ENCODE measurements around the gene TAC4. TPM values are rescaled to one million over a fixed set of nuclear protein-coding genes. Genes with fewer than 3 reads are reported as not detected.
A peak's percentile ranks its signal among the peaks of the same experiment; 100 is the strongest.
"Not testable (repeated sequence)": the region's sequence is repeated elsewhere in the genome, so short reads cannot be mapped to it uniquely, and the experiment has no call there.

The TAC4 gene
- polyA plus RNA-seq, 3 donors from 2014 or later = not detected

- H3K9me3 Mint-ChIP-seq = no peaks in the 10 kb centered on the region
- no peak for DNase-seq
- peaks cover 0 to 3% (median 0%) of the 10 kb centered on the region in 3 donors for H3K27me3 Mint-ChIP-seq (ENCODE audit: low read depth in 3 of 3)
- H3K36me3 Mint-ChIP-seq = peaks cover 33 to 62% (median 39%) of the 10 kb centered on the region in 3 donors
- H3K4me1 Mint-ChIP-seq = peaks cover 0 to 15% of the 10 kb centered on the region in 2 donors
- no peak overlapping the region for H3K4me3 Mint-ChIP-seq
- peak overlapping the region in 3 of 6 donors; percentile 34 to 76 (median 37) for H3K27ac Mint-ChIP-seq
Measured at GRCh38 chr17:49829026-49829425, 18.8 kb downstream of the TAC4 start.

DNA sequence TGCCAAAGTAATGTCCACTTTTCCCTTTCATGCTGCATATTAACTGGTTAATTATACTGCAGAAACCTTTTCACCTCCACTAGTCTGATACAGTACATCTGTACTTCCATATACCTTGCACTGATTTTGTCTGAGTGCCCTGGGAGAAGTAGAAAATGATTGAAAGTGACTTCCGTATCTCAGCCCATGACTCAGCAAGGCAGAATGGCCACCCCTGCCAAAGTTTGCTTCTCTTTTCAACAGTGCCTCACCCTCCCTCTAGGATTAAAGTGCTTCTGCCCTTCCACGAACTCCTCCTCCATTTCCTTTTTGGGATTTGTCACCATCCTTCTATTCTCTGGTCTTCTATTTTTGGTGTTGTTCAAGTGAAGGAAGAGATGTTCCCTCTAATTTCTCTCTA lies 19.5 kb downstream of the TAC4 start:
- Mint-ChIP-seq H3K27ac (peak overlapping the region in 1 of 6 donors; percentile 56), H3K36me3 (peaks cover 28 to 63% (median 46%) of the 10 kb centered on the region in 3 donors), H3K4me1 (peaks cover 0 to 11% of the 10 kb centered on the region in 2 donors)
- not testable (repeated sequence) for H3K4me3 Mint-ChIP-seq; H3K9me3 Mint-ChIP-seq; DNase-seq; H3K27me3 Mint-ChIP-seq (ENCODE audit: low read depth in 3 of 3)

DNA sequence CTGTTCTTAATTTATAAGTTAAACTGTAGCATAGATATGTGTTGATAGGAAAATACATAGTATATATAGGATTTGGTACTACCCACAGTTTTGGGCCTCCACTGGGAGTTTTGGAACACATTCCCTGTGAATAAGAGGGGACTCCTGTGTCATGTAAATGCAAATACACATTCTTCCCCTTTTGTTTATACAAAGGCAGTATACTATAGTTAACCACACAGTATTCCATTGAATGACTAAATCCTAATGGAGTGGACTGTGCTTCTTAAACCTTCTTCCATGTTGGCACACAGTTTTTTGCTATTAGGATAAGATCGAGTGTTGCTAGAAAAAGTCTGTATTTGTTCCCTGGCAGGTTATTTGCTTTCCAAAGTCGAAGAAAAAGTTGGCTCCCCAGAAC lies 22.2 kb downstream of the TAC4 start:
- Mint-ChIP-seq H3K36me3 (peaks cover 35 to 81% (median 47%) of the 10 kb centered on the region in 3 donors), H3K27ac (peak overlapping the region in 1 of 6 donors; percentile 16), H3K4me1 (peaks cover 12 to 14% of the 10 kb centered on the region in 2 donors), H3K9me3 (no peaks in the 10 kb centered on the region), H3K4me3 (no peak overlapping the region), H3K27me3 (ENCODE audit: low read depth in 3 of 3) (peaks cover 0 to 1% (median 0%) of the 10 kb centered on the region in 3 donors)
- no peak for DNase-seq

GRCh38 chr17:49823614-49824013 lies 24.3 kb downstream of the TAC4 start:
- H3K36me3 Mint-ChIP-seq = peaks cover 36 to 73% (median 48%) of the 10 kb centered on the region in 3 donors
- peak overlapping the region in 3 of 6 donors; percentile 15 to 45 (median 34) for H3K27ac Mint-ChIP-seq
- peaks cover 0 to 2% (median 1%) of the 10 kb centered on the region in 3 donors for H3K27me3 Mint-ChIP-seq (ENCODE audit: low read depth in 3 of 3)
- no peaks in the 10 kb centered on the region for H3K9me3 Mint-ChIP-seq
- peaks cover 31% of the 10 kb centered on the region in 2 donors for H3K4me1 Mint-ChIP-seq
- DNase-seq = no peak
- H3K4me3 Mint-ChIP-seq = no peak overlapping the region

DNA sequence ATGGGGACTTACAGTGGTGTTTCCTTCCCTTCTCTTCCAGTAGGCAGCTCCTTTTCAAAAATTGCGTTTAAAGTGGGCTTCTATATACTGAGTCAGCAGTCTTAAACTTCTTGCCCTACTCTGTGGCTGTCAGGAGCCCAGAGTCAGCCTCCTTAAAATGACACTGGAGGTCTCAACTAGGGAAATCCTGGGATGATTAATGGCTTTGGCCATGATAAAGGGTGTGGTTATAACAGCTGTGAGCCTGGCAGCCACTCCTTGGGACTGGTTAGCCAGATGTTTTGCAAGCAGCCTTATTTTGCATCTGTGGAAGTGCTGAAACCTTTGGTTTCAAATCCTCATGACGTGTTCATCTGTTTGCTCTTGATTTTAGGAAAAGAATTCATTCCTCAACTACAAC lies 25.0 kb downstream of the TAC4 start:
- H3K9me3 Mint-ChIP-seq = no peaks in the 10 kb centered on the region
- H3K27ac Mint-ChIP-seq = peak overlapping the region in 3 of 6 donors; percentile 28 to 94 (median 32)
- no peak for DNase-seq
- peaks cover 0 to 2% (median under 1%) of the 10 kb centered on the region in 3 donors for H3K27me3 Mint-ChIP-seq (ENCODE audit: low read depth in 3 of 3)
- peaks cover 31 to 72% (median 43%) of the 10 kb centered on the region in 3 donors for H3K36me3 Mint-ChIP-seq
- peaks cover 39% of the 10 kb centered on the region in 2 donors for H3K4me1 Mint-ChIP-seq
- H3K4me3 Mint-ChIP-seq = no peak overlapping the region

GRCh38 chr17:49821916-49822315 lies 26.0 kb downstream of the TAC4 start:
- Mint-ChIP-seq H3K27ac (peak overlapping the region in 4 of 6 donors; percentile 79 to 94 (median 90)), H3K9me3 (no peaks in the 10 kb centered on the region), H3K4me1 (peaks cover 48% of the 10 kb centered on the region in 2 donors), H3K27me3 (ENCODE audit: low read depth in 3 of 3) (peaks cover 0 to 2% (median 2%) of the 10 kb centered on the region in 3 donors), H3K36me3 (peaks cover 26 to 70% (median 38%) of the 10 kb centered on the region in 3 donors), H3K4me3 (no peak overlapping the region)
- DNase-seq = no peak

DNA sequence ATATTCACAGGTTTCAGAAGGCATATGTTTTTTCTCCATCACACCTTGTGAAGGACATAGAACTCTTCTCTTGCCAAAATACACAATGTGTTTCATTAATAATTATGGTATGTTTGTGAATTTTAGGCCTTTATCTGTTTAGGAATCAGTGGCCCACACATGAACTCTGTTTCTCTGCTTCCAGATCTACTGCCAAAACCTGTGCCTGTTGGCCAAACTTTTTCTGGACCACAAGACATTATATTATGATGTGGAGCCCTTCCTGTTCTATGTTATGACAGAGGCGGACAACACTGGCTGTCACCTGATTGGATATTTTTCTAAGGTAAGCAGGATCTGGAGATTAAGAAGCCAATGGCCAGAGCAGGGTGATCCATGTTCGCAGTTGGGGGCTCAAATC lies 26.4 kb downstream of the TAC4 start:
- peaks cover 51 to 53% of the 10 kb centered on the region in 2 donors for H3K4me1 Mint-ChIP-seq
- peaks cover 0 to 2% (median 2%) of the 10 kb centered on the region in 3 donors for H3K27me3 Mint-ChIP-seq (ENCODE audit: low read depth in 3 of 3)
- no peak for DNase-seq
- H3K36me3 Mint-ChIP-seq = peaks cover 31 to 73% (median 42%) of the 10 kb centered on the region in 3 donors
- H3K27ac Mint-ChIP-seq = peak overlapping the region; percentile 79 to 94 (median 91)
- H3K9me3 Mint-ChIP-seq = no peaks in the 10 kb centered on the region
- peak overlapping the region in 1 of 5 donors; percentile 50 for H3K4me3 Mint-ChIP-seq

- Mint-ChIP-seq H3K27me3 (ENCODE audit: low read depth in 3 of 3) (peaks cover 0 to 2% (median 2%) of the 10 kb centered on the region in 3 donors), H3K27ac (peak overlapping the region; percentile 79 to 94 (median 91)), H3K4me3 (peak overlapping the region; percentile 50 to 66 (median 56)), H3K4me1 (peaks cover 53 to 60% of the 10 kb centered on the region in 2 donors), H3K9me3 (no peaks in the 10 kb centered on the region), H3K36me3 (peaks cover 32 to 70% (median 41%) of the 10 kb centered on the region in 3 donors)
- no peak for DNase-seq
Measured at GRCh38 chr17:49820773-49821172, 27.1 kb downstream of the TAC4 start.

DNA sequence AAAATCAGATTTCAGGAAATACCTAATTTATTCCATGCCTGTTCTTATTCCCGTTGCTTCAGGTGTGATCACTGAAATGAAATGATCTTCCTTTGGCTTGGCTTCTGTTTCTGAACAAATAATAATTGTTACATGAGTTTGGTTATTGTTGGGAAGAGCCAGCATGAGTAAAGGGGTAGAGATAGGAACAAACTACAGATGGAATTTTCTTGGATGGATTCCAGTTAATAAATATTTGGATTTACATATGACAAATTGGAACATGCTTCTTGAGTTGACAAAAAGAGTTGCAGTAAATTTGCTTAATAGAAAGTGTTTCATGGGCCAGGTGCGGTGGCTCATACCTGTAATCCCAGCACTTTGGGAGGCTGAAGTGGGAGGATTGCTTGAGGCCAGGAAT lies 28.2 kb downstream of the TAC4 start:
- no peak for DNase-seq
- H3K4me1 Mint-ChIP-seq = peaks cover 54 to 71% of the 10 kb centered on the region in 2 donors
- H3K4me3 Mint-ChIP-seq = peak overlapping the region in 1 of 5 donors; percentile 75
- no peaks in the 10 kb centered on the region for H3K9me3 Mint-ChIP-seq
- peaks cover 30 to 61% (median 34%) of the 10 kb centered on the region in 3 donors for H3K36me3 Mint-ChIP-seq
- H3K27ac Mint-ChIP-seq = peak overlapping the region in 5 of 6 donors; percentile 92 to 100 (median 94)
- peaks cover 0 to 2% (median 2%) of the 10 kb centered on the region in 3 donors for H3K27me3 Mint-ChIP-seq (ENCODE audit: low read depth in 3 of 3)

DNA sequence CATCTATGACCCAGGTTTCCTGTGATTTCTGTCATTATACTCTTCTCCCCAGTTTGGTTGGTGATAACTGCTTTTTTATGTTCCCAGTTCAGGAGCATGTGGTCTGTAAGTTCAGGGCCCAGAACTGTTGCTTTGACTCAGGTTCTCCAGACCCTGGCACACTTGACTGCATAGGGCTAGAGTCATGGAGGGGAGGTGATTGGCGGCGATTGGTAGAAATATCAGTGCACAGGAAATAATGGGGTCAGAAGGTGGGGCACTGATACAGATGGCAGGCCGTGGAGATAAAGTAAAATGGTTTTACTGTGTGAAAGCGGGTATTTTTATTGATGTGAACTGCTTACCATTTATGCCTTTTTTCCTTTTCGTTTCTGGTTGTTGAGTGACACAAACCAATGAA lies 28.7 kb downstream of the TAC4 start:
- H3K4me1 Mint-ChIP-seq = peaks cover 54 to 76% of the 10 kb centered on the region in 2 donors
- H3K4me3 Mint-ChIP-seq = peak overlapping the region; percentile 39 to 86 (median 75)

GRCh38 chr17:49817993-49818392 lies 29.9 kb downstream of the TAC4 start:
- H3K36me3 Mint-ChIP-seq = peaks cover 36 to 57% (median 37%) of the 10 kb centered on the region in 3 donors
- DNase-seq = peak; percentile 61 to 69 (median 63)
- peak overlapping the region; percentile 69 to 86 (median 84) for H3K4me3 Mint-ChIP-seq
- no peaks in the 10 kb centered on the region for H3K9me3 Mint-ChIP-seq
- H3K4me1 Mint-ChIP-seq = peaks cover 56 to 85% of the 10 kb centered on the region in 2 donors
- peaks cover 0 to 2% (median 2%) of the 10 kb centered on the region in 3 donors for H3K27me3 Mint-ChIP-seq (ENCODE audit: low read depth in 3 of 3)
- peak overlapping the region; percentile 92 to 100 (median 96) for H3K27ac Mint-ChIP-seq

More for the DNA sequence above, 28.7 kb downstream of the TAC4 start:
- Mint-ChIP-seq H3K9me3 (no peaks in the 10 kb centered on the region), H3K27ac (peak overlapping the region; percentile 92 to 100 (median 96)), H3K27me3 (ENCODE audit: low read depth in 3 of 3) (peaks cover 0 to 2% (median 2%) of the 10 kb centered on the region in 3 donors), H3K36me3 (peaks cover 30 to 62% (median 39%) of the 10 kb centered on the region in 3 donors)
- DNase-seq = peak in 1 of 3 donors; percentile 11

- Mint-ChIP-seq H3K27me3 (ENCODE audit: low read depth in 3 of 3) (peaks cover 0 to 2% (median 2%) of the 10 kb centered on the region in 3 donors), H3K4me3 (no peak overlapping the region), H3K36me3 (peaks cover 31 to 40% (median 32%) of the 10 kb centered on the region in 3 donors), H3K4me1 (peaks cover 45 to 75% of the 10 kb centered on the region in 2 donors), H3K27ac (peak overlapping the region; percentile 48 to 100 (median 88)), H3K9me3 (no peaks in the 10 kb centered on the region)
- DNase-seq = no peak
Measured at GRCh38 chr17:49815761-49816281, 32.0 kb downstream of the TAC4 start.

GRCh38 chr17:49814781-49815529 lies 32.9 kb downstream of the TAC4 start:
- no peak overlapping the region for H3K4me3 Mint-ChIP-seq
- no peaks in the 10 kb centered on the region for H3K9me3 Mint-ChIP-seq

More at GRCh38 chr17:49814781-49815529, 32.9 kb downstream of the TAC4 start:
- Mint-ChIP-seq H3K4me1 (peaks cover 38 to 70% of the 10 kb centered on the region in 2 donors), H3K27me3 (ENCODE audit: low read depth in 3 of 3) (peaks cover 0 to 2% (median 2%) of the 10 kb centered on the region in 3 donors), H3K36me3 (peaks cover 31 to 40% (median 32%) of the 10 kb centered on the region in 3 donors), H3K27ac (peak overlapping the region in 5 of 6 donors; percentile 14 to 55 (median 26))
- DNase-seq = no peak

Data from immature natural killer cell (primary cell).